Suppressor macrophage treated with lipopolysaccharide for 1 hour (primary cell): Measurements from ENCODE around the gene UBAC1.
"Not testable (repeated sequence)": the region's sequence is repeated elsewhere in the genome, so short reads cannot be mapped to it uniquely, and the experiment has no call there.

Experiments
- DNase-seq, 3 donors: peaks; one replicate each; pipeline ENCODE4 v3.0.0-alpha.2; 2020 to 2022

Gene UBAC1

GRCh38 chr9:135955934-135956801, 5.0 kb downstream of the UBAC1 start:
- no peak for DNase-seq

GRCh38 chr9:135952664-135953206, 8.4 kb downstream of the UBAC1 start:
- DNase-seq, result no peak

GRCh38 chr9:135951889-135952663, 9.1 kb downstream of the UBAC1 start:
- no peak for DNase-seq

- DNase-seq, result not testable (repeated sequence)
Observed at GRCh38 chr9:135951310-135951709, 9.9 kb downstream of the UBAC1 start.

GRCh38 chr9:135950841-135951240, 10.3 kb downstream of the UBAC1 start:
- DNase-seq, result not testable (repeated sequence)

- DNase-seq, result no peak
Observed at GRCh38 chr9:135950135-135950682, 11.0 kb downstream of the UBAC1 start.

- DNase-seq, result no peak
Observed at GRCh38 chr9:135949501-135950134, 11.6 kb downstream of the UBAC1 start.

- DNase-seq, result peak in 2 of 3 donors; percentile 27 to 35
Observed at GRCh38 chr9:135948968-135949367, 12.2 kb downstream of the UBAC1 start.

GRCh38 chr9:135948446-135948845, 12.7 kb downstream of the UBAC1 start:
- DNase-seq, result no peak

GRCh38 chr9:135947582-135947981, 13.6 kb downstream of the UBAC1 start:
- DNase-seq, result no peak

GRCh38 chr9:135947105-135947504, 14.1 kb downstream of the UBAC1 start:
- DNase-seq, result not testable (repeated sequence)

- DNase-seq, result no peak
Observed at GRCh38 chr9:135946392-135946994, 14.7 kb downstream of the UBAC1 start.

- DNase-seq, result no peak
Observed at GRCh38 chr9:135945969-135946368, 15.2 kb downstream of the UBAC1 start.

GRCh38 chr9:135944444-135945252, 16.5 kb downstream of the UBAC1 start:
- no peak for DNase-seq

- not testable (repeated sequence) for DNase-seq
Observed at GRCh38 chr9:135943604-135944003, 17.6 kb downstream of the UBAC1 start.

- DNase-seq, result no peak
Observed at GRCh38 chr9:135941288-135941995, 19.7 kb downstream of the UBAC1 start.

GRCh38 chr9:135939351-135940265, 21.6 kb downstream of the UBAC1 start:
- no peak for DNase-seq

GRCh38 chr9:135937521-135938489, 23.4 kb downstream of the UBAC1 start:
- DNase-seq, result no peak
